ENCODE results near the gene ARL10.

- TF ChIP-seq CTCF (IDR thresholded peaks at IDR 0.05; ENCODE audit: low read depth, low read length, poor library complexity, severe bottlenecking) (no peak), EZH2phosphoT487 (IDR thresholded peaks at IDR 0.05; ENCODE audit: borderline replicate concordance, low read length) (no peak)
Measured at GRCh38 chr5:176386491-176386890, 21.2 kb downstream of the ARL10 start.

All from DOHH2 (cell line).